Measurements from ENCODE around the gene NOS1AP. TPM values are rescaled to one million over a fixed set of nuclear protein-coding genes. Genes with fewer than 3 reads are reported as not detected.

Gene NOS1AP
- total and polyA plus RNA-seq, 2 experiments from 2014 or later: 4.9 to 6.6 TPM

DNA sequence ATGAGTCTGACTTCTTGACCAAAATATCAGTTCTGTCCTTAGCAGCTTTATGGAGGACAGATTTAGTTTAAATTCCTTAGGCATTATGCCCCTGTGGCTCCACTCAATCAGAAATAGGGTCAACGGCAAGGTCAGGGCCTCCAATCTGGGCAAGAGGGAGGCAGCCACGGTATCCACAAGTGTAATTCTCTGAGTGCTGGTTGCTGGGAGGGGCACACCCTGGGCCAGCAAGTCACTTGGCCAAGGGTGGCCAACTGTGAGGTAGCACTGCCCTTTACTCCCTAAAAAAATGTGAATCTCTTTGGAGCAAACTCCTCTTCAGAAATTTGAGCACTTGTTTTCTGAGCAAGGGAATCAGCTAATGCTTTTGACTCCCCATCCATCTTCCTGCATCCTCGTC is 294.3 kb downstream of the NOS1AP start:
- no peak overlapping the region for H3K27ac ChIP-seq
- peaks cover 9% of the 10 kb centered on the region for H3K36me3 ChIP-seq
- H3K9me3 ChIP-seq (ENCODE audit: low read depth): no peaks in the 10 kb centered on the region
- no peak for DNase-seq (ENCODE audit: low read depth in 1 of 2, low spot score in 1 of 2)
- peaks cover 14% of the 10 kb centered on the region for H3K4me1 ChIP-seq (ENCODE audit: low read depth)
- no peak for TF ChIP-seq CTCF (IDR thresholded peaks at IDR 0.05; ENCODE audit: low read depth, low read length)
- no peak overlapping the region for H3K4me3 ChIP-seq
- H3K27me3 ChIP-seq: no peaks in the 10 kb centered on the region

GRCh38 chr1:162364498-162364897 is 295.0 kb downstream of the NOS1AP start:
- no peak for TF ChIP-seq CTCF (IDR thresholded peaks at IDR 0.05; ENCODE audit: low read depth, low read length)
- Histone ChIP-seq H3K9me3 (ENCODE audit: low read depth) (no peaks in the 10 kb centered on the region), H3K27ac (no peak overlapping the region), H3K36me3 (peaks cover 9% of the 10 kb centered on the region), H3K4me3 (no peak overlapping the region), H3K4me1 (ENCODE audit: low read depth) (peaks cover 14% of the 10 kb centered on the region), H3K27me3 (no peaks in the 10 kb centered on the region)
- DNase-seq (ENCODE audit: low read depth in 1 of 2, low spot score in 1 of 2): no peak

DNA sequence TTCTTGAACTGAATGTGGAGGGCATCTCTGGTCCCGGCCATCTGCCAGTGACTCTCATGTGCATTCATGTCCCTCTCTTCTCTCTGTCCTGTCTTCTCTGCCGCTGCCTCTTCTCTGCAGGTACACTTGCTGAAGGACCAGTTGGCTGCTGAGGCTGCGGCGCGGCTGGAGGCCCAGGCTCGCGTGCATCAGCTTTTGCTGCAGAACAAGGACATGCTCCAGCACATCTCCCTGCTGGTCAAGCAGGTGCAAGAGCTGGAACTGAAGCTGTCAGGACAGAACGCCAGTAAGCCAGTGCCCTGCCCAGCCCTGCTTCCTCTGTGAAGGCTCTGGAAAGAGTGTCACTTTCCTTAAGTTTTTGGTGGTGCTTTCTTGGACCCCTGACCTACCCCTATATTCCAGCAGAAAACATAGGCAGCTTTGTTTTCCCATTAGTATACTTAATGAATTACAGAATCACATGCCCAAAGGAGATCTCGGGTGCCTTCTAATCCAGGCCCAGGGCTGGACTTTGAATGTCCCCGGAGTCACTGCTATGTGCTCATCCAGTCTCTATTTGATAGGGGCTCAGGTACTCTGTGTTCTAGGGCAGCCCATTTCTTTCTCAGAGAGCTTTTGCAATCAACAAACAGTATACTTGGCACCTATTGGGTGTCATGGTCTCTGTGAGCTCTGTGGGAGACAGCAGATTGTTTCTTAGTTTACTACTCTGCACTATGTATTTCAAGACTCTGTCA is 296.0 kb downstream of the NOS1AP start:
- Histone ChIP-seq H3K27ac (no peak overlapping the region), H3K4me3 (no peak overlapping the region), H3K27me3 (no peaks in the 10 kb centered on the region), H3K36me3 (peaks cover 9% of the 10 kb centered on the region), H3K4me1 (ENCODE audit: low read depth) (peaks cover 14% of the 10 kb centered on the region), H3K9me3 (ENCODE audit: low read depth) (no peaks in the 10 kb centered on the region)
- no peak for DNase-seq (ENCODE audit: low read depth in 1 of 2, low spot score in 1 of 2)
- no peak for TF ChIP-seq CTCF (IDR thresholded peaks at IDR 0.05; ENCODE audit: low read depth, low read length)

DNA sequence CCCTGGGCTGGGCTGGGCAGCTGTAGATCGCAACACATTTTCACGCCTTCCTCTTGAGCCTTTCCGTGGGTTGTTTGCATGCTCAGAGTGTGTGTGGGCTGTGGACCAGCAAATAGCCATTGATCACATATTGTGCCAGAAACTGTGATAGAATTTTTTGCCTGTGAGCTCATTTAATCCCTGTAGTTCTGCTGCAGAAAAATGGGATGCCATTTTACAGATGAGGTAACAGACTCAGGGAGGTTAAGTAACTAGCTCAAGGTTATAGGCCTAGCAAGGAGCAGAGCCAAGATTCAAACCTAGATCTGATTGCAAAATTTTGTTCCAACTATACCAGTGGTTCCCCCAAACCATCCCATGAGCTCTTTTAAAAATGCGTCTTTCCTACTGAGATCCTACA is 296.7 kb downstream of the NOS1AP start:
- no peak for DNase-seq (ENCODE audit: low read depth in 1 of 2, low spot score in 1 of 2)
- Histone ChIP-seq H3K27me3 (no peaks in the 10 kb centered on the region), H3K27ac (no peak overlapping the region), H3K4me1 (ENCODE audit: low read depth) (peaks cover 14% of the 10 kb centered on the region), H3K36me3 (peaks cover 9% of the 10 kb centered on the region), H3K9me3 (ENCODE audit: low read depth) (no peaks in the 10 kb centered on the region), H3K4me3 (no peak overlapping the region)
- TF ChIP-seq CTCF (IDR thresholded peaks at IDR 0.05; ENCODE audit: low read depth, low read length): no peak

DNA sequence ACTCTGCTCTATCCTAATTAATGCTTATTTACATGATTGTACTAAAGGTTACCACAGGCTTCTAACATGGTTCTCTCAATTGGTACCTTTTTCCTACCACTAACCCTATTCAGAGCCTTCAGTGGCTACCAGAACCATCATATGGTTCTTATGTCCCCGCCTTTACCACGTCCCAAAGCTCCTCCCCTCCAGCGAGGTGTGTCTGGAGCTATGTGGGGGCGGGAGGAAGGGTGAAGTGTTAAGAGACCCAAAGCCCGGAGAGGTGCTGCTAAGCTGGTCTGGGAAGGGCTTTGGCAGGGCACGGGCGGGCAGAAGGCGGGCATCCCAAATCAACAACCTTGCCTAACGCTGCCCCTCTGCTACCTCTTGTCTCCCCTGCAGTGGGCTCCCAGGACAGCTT is 297.2 kb downstream of the NOS1AP start:
- peaks cover 14% of the 10 kb centered on the region for H3K4me1 ChIP-seq (ENCODE audit: low read depth)
- TF ChIP-seq CTCF (IDR thresholded peaks at IDR 0.05; ENCODE audit: low read depth, low read length): no peak
- no peak overlapping the region for H3K27ac ChIP-seq
- H3K9me3 ChIP-seq (ENCODE audit: low read depth): no peaks in the 10 kb centered on the region
- H3K4me3 ChIP-seq: no peak overlapping the region
- DNase-seq (ENCODE audit: low read depth in 1 of 2, low spot score in 1 of 2): no peak
- H3K27me3 ChIP-seq: no peaks in the 10 kb centered on the region
- H3K36me3 ChIP-seq: peaks cover 9% of the 10 kb centered on the region
